Non-pigmented ciliary epithelial cell (primary cell): ENCODE measurements around the gene NGDN.
"Not testable (repeated sequence)": the region's sequence is repeated elsewhere in the genome, so short reads cannot be mapped to it uniquely, and the experiment has no call there.

Experiments used
- DNase-seq: peaks from one replicate; pipeline ENCODE4 v3.0.0-alpha.2; 2010; ENCODE audit warnings: low read depth

The NGDN gene

DNA sequence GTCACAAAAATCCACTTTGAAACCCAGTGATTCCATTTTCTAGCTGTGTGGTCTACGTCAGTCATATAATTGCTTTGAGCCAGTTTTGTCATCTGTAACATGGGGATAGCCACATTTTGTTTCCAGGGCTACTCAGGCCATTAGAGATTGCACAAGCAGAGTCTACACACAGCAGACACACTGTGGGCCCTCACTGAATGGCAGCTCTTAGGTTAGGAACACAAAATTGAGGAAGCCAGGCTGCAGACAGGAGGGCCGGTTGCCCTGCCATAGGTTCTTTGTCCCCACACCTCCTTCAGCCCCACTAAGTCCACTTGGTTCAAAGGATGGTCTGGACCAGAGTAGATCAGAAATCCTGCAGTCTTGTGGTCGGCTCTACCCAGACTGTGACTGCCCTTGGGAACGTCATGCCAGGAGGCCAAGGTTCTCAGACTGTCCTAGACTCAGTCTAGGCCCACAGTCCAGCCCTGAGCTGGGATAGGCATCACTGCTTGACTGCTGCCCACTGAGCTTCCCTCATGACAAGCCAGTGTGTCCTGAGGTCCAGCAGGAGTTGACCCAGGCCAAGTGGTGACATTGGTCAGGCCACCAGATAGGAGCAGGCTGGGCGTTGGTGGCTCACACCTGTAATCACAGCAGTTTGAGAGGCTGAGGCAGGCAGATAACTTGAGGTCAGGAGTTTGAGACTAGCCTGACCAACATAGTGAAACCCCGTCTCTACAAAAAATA, 30.2 kb upstream of the NGDN start:
- no peak for DNase-seq

DNA sequence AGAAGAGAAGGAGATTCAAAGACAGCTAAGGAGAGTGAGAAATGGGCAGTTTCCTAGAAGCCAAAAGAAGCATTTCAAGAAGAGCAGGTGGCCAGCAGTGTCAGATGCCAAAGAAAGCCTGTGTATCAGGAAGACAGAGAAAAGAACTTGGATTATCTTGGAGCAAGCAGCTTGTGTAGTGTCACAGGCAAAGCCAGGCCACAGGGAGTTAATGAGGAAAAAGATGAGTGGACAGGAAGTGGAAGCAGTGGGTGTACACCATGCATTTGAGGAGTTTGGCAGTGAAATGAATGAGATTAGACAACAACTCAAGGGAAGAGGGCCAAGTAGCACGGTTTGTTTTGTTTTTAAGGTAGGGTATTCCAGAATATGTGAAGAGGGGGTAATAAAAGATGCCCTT, 28.4 kb upstream of the NGDN start:
- no peak for DNase-seq

DNA sequence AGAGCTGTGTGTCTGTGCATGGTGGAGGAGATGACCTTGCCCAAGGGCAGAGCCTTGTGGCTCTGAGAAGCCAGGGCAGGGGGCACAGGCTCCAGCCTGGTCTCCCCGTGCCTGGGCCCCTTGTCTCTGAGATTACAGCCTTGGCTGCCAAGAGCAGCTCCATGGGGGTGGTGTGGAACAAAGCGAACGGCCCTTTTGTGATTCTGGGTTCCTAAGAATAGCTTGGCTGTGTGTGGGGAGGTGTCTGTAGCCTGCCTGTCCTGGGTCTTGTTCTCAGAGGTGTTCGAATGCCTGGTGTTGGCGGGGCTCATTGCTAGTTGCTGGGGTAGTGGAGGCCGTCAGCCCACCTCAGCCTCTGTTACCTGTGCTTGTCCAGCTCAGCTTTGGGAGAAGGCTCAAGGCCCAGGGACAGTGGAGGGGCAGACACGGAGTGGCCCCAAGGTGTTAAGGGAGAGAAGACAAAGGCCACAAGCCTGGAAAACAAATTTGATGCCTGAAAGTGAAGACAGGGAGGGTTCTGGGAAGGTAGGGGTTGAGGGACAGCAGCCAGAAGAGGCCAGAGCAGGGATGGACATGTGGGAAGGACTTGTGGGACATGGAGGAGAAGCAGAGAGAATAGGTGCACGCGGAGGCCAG, 26.7 kb upstream of the NGDN start:
- DNase-seq = no peak

DNA sequence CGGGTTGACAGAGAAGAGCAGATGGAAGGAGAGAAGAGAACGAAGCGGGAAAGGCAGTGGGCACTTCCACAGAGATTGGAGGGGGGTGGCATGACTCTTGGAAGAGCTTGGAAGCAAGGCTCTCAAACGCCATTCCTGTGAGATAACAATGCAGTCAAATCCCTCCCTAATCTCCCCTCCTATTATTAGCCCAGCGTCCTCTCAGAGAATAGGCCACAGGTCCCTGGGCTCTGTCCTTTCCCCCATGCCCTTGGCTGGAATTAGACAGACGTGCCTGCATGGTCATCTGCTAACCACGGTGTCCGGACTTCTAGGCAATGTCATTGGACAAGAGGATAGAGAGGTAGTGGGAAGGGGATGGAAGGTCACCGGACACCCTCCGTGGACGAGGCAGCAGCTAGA, 26.1 kb upstream of the NGDN start:
- DNase-seq = no peak

DNA sequence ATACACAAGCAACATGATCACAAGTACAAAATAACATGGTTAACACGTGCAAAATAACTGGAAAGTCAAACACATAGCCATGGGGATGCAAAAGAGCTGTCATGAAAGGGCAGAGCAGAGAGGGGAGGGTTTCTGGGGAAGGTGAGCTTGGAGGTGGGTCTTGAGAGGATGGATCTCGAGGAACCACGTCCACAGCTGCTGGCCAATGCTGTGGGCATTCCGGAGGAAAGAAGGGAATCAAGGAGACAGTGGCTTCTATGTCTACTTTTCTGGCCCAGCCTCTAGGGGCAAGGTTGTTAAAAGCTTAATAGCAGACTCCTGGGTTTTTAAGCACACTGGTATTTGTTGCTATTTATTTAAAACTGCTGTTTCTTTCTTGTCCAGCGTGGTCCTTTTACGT, 25.6 kb upstream of the NGDN start:
- no peak for DNase-seq

DNA sequence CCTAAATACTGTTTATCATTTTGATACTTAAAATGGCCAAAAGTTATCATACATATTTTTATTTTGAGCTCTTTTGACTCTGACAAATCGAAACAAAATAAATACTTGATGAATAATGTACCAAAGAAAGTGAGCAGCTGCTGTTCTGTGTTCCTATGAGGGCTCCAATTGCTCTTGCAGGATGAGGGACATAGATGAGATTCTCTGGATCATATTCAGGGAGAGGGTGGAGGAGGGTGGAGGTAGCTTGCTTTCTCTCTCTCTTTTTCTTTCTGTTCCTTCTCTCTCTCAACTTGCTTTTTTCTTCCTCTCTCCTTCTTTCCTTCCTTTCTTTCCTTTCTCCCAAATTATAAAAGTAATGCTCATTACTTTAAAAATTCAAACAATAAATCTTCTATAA, 25.2 kb upstream of the NGDN start:
- DNase-seq = no peak

DNA sequence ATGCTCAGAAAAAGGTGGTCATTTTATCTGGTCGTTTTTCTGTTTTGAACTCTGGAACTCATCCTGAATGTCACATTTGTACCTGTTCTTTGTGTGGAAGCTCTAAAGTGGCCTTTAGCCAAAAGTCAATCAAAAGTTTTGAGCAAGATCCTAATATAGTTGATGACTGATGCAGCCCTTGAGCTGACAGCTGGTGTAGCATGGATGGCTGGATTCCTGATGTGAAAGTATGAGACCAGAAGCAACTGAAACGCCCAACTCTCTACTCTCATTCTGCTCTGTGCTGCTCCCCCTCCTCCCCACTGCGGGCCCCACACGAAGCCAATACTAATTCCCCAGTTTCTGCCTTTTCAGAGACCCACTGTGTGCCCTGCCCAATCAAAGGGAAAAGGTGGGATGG, 23.7 kb upstream of the NGDN start:
- DNase-seq = no peak

DNA sequence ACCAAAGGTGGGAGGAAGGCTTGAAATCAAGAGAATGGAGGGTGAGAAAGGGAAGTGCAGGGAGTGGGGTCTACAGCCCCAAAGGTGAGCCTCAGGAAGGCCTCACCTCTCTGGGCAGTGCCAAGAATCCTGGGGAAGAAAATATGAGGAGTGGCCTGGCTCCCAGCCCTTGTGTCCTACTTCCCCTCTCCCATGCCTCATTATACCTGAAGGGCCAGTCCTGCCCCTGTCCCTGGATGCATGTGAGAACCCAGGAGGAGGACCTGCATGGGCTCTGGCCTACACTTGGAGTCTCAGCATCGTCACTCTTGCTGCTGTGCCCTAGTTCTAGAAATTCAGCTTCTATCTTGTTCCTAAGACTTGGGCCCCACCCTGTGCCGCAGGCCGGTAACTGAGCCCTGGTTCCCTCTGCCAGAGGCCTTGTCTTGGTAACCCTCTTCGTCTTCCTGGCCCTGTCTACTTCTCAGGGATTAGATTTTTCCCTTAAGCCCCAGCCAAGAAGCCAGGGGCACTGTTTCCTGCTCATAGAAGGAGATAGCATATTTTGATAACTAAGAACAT, 23.1 kb upstream of the NGDN start:
- no peak for DNase-seq

DNA sequence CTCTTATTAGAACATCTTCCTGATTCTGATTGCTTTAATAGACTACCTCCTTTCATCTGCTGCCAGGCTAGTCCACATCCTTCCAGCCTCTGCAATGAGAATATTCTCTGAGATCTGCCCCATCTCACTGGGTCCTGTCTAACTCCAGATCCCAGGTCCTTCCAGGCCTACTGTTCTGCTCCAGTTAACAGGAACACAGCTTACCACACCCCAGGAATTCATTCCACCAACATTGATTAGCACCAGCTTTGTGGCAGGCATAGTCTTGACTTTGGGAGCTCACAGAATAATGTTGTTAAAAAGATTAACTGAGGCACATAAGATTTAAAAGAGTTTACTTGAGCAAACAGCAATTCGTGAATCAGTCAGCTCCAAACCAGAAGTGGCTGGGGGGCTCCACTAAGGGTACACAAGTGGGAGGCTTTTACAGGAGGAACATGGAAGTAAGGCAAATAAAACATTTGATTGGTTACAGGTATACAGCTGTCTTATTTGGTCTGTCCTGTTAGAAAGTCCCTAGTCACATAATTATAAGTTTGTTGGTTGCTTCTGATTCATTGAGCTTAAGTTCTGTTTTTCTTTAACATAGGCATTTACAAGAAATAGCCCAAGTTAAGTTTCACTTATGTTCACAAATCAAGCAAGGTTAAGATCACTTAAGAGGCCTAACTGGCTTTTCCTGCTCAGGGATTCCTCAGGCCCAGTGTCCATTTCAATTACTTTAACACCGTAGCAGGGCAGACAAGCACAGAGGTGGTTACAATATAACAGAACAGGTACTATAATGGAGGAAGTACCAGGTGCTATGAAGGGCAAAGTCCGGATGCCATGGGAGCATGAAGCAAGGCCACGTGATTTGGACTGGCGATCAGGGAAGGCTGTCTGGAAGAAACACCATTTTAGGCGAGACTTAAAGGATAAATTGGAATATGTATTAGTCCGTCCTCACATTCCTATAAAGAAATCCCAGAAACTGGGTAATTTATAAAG, 21.8 kb upstream of the NGDN start:
- DNase-seq = no peak

DNA sequence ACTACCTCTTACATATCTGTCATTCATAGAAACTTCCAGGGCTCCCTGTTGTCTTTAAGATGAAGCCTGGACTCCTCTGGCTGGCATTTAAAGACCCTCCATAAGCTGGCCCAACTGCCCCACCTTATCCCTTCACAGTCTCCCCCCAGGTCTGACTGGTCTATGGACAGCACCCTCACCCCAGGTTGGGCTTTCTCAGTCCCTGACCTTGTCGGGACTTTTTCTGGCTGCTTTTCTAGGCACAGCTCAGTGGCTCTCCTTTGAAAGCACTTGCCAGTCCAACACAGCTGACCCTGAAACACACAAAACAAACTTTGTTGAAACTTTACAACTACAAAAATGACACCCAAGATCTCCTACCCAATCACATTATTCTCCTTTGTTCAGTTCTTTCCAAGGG, 20.2 kb upstream of the NGDN start:
- no peak for DNase-seq

DNA sequence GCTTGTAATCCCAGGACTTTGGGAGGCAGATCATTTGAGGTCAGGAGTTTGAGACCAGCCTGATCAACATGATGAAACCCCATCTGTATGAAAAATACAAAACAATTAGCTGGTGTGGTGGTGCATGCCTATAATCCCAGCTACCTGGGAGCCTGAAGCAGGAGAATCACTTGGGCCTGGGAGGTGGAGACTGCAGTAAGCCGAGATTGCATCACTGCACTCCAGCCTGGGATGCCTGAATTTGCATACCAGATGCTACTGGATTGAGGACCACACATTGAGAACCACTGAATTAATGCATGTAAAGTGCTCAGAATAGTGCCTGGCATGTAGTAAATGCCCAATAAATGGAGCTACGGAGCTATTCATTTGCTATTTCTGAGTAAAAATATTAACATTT, 19.1 kb upstream of the NGDN start:
- no peak for DNase-seq

DNA sequence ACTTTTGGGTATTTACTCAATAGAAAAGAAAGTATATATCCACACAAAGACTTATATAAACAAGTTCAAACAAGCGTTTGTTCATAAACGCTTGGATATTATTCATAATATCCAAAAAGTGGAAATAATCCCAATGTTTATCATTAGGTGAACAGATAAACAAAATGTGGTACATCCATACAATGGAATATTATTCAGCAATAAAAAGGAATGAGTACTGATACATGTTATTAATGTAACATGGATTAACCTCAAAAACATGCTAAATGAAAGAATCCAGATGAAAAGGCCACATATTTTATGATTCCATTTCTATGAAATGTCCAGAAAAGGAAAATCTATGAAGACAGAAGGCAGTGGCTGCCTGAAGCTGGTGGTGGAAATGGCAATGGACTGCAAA, 17.3 kb upstream of the NGDN start:
- DNase-seq = no peak

DNA sequence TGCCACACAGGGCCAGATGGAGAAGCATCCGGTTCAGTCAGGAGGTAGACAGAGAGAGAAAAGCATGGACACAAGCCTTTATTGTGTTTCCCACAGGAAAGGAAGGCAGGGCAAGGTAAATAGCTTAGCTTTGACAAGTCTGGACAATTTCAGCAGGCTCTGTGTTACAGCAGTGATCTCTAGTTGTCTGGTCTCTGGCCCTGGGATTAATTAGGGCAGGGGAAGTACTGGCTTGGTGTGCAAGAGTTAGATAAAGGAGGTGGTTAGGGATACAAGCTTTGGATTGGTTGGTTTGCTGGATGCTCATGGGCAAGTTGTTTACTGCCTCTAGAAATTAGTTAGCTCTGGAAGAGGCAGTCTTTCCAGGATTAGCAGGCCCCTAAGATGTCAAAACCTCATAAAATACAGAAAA, 15.1 kb upstream of the NGDN start:
- DNase-seq = no peak

DNA sequence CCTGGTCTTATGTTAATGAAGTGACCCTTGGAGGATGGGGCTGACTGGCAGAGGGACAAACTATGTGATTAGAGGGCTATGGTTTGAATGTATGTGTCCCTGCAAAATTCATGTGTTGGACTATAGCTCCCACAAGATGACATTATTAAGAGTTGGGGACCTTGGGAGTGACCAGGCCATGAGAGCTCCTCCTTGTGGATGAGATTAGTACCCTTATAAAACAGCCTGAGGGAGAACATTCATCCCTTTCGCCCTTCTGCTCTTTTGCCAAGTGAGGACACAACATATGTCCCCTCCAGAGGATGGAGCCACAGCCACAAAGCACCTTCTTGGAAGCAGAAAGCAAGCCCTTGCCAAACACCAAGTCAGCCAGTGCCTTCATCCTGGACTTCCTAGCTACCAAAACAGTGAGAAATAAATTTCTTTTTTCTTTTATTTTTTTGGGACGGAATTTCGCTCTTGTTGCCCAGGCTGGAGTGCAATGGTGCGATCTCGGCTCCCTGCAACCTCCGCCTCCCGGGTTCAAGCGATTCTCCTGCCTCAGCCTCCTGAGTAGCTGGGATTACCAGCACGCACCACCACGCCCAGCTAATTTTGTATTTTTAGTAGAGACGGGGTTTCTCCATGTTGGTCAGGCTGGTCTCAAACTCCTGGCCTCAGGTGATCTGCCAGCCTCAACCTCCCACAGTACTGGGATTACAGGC, 12.5 kb upstream of the NGDN start:
- not testable (repeated sequence) for DNase-seq

DNA sequence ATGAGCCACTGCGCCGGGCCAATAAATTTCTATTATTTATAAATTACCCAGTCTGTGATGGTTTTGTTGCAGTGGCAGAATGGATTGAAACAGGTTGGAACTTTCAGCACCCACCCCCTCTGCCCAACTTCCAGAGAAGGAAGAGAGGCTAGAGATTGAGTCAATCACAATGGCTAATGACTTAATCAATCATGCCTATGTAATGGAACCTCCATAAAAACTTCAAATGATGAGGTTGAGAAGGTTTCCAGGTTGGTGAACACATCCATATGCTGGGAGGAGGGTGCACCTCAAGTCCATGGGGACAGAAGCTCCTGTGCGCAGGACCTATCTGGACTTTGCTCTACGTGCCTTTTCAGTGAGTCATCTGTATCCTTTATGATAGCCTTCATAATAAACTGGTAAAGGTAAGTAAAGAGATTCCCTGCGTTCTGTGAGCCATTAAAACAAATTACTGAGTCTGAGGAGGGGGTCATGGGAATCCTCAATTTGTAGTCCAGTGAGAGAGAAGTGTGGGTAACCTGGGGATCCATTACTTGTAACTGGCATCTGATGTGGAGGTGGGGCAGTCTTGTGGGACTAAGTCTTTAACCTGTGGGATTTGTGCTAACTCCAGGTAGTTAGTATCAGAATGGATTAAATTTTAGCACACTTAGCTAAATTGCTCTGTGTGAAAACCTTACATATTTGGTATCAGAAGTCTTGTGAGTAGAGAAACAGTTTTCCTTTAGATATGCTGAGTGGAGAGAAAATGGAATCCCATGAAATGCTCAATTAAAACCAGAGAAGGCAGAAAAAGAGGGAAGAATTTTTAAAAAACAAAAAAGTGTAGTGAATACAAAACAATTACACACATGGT, 11.7 kb upstream of the NGDN start:
- no peak for DNase-seq

DNA sequence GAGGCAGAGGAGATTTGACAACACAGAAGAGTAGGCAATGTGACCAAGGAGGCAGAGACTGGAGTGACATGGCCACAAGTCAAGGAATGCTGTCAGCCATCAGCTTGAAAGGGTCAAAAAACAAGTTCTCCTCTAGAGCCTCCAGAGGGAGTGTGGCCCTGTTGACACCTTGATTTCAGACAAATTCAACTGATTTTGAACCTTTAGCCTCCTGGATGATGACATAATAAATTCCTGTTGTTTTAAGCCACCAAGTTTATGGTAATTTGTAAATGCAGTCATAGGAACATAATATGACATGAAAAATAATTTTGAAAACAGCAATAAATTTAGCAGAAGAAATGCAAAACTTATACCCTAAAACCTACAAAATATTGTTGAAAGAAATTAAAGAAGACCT, 8.5 kb upstream of the NGDN start:
- no peak for DNase-seq

DNA sequence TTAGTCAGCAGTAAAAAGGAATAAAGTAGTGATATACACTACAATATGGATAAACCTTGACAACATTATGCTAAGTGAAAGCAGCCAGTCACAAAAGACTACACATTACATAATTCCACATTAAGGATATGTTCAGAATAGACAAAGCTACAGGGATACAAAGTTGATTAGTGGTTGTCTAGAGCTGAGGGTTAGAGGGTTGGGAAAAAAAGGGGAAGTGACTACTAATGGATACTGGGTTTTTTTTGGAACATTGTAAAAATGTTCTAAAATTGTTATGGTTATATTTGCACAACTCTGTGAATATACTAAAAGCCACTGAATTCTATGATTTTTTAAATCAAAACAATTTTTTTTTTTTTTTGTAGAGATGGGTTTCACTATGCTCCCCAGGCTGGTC, 4.8 kb upstream of the NGDN start:
- no peak for DNase-seq

DNA sequence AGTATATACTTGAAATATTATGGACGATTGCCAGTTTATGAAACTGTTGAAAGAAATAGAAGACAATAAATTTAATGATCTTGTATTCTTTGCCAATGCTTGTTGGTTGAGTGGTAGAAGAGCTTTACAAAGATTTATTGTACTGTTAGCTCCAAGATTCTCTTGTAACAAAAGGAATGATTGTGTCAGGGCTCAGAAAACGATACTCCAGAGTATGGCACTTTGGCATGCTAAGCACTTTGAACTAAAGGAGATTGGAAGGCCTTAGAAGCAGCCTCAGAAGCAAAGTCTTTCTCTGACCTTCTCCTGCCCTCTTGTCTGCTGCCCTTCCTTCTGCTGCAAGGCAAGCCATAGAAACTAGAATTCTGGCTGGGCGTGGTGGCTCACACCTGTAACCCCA, 4.2 kb upstream of the NGDN start:
- no peak for DNase-seq

DNA sequence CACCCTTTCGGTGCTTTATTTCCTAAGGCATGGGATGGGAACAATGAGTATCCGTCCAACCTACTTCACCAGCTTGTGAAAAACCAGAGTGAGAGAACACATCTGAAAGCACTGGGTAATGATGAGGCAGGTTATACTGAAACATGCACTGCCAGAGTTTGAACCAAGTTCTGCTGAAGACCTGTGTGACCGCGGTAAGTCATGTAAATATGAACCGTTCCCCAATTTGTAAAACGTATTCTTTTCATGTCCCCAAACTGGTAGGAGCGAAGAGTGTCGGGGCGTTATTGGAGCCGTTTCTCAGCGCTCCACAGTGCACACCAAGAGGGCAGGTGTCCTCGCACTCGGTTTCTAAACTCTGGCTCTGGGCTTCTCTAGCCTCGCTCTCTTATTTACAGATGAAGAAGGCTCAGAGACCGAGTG, 788 bp upstream of the NGDN start:
- no peak for DNase-seq

DNA sequence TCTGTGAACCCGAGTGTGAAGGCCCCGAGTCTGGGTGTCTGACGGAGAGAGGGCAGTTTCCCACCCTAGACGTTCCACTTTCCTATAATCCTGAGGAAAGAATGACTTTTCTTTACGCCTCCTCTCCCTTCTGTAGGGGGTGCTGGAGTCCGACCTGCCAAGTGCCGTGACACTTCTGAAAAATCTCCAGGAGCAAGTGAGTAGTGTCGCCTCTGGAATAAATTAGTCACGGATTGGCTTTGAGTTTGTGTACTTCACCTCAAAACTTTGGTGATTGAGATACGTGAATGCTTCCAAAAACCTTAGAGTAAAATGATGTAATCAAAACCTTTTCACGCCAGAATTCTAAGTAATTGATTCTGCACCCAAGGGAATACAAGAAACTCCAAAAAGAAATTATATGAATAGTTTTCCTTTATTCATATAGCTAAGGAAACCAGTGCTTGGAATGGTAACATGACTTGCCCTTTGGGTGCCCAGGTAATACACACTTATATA, 452 bp downstream of the NGDN start:
- no peak for DNase-seq

DNA sequence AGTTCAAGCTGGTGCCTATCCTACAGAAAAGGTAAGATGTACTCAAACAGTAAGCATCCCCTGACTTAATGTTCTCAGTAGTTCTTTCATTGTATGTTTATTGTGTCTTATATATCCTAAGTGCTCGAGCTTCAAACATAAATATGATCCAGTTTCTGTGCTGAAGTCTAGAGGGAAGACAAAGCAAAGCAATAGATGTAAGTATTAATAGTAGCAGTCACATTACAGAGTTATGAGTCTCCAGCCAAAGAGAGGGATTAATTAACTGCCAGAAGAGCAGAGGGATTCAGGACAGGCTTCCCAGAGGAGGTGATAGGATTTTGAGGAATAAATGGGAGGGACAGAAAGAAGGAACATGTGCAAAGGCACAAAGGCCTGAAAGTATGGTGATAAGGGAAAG, 1.4 kb downstream of the NGDN start:
- no peak for DNase-seq
